CD14-positive monocyte (primary cell): ENCODE results near the gene WDFY4. TPM values are rescaled to one million over a fixed set of nuclear protein-coding genes. Genes with fewer than 3 reads are reported as not detected.

Experiments used
- DNase-seq, 3 donors: peaks; one replicate each; pipeline ENCODE4 v3.0.0-alpha.2; 2011 to 2022
- H2AFZ ChIP-seq: 2 replicates; pipeline ENCODE4 v1.6.0; 2012; ENCODE audit warnings: mild to moderate bottlenecking, low read depth, low read length, inconsistent platforms; ENCODE audit not compliant: insufficient read depth, poor library complexity, severe bottlenecking
- H3K27ac ChIP-seq, 2 donors: 1 replicate in 1 of 2; 2 replicates in 1 of 2; pipeline ENCODE4 v1.5.1; 2012 to 2013; ENCODE audit warnings: low read length in 2 of 2, control low read depth in 1 of 2, inconsistent platforms in 1 of 2, low read depth in 1 of 2, mild to moderate bottlenecking in 1 of 2
- H3K27me3 ChIP-seq, 2 donors: one replicate each; pipeline versions ENCODE4 v1.6.0 to v1.6.1; 2011 to 2013; ENCODE audit warnings: low read length in 2 of 2; ENCODE audit not compliant: control insufficient read depth in 2 of 2, insufficient read depth in 2 of 2
- H3K36me3 ChIP-seq, 2 donors: replicated peaks in 1 of 2; 1 replicate in 1 of 2; 2 replicates in 1 of 2; pipeline versions ENCODE4 v1.5.1 to v1.6.1; 2012 to 2013; ENCODE audit warnings: low read length in 2 of 2, control low read depth in 1 of 2, inconsistent platforms in 1 of 2, mild to moderate bottlenecking in 1 of 2; ENCODE audit not compliant: insufficient read depth in 2 of 2, control insufficient read depth in 1 of 2
- H3K4me1 ChIP-seq, 2 donors: 1 replicate in 1 of 2; 2 replicates in 1 of 2; pipeline versions ENCODE4 v1.5.1 to v1.6.1; 2012 to 2013; ENCODE audit warnings: low read length in 2 of 2, control low read depth in 1 of 2, inconsistent platforms in 1 of 2, mild to moderate bottlenecking in 1 of 2, moderate library complexity in 1 of 2; ENCODE audit not compliant: insufficient read depth in 2 of 2, control insufficient read depth in 1 of 2
- H3K4me2 ChIP-seq: replicated peaks from 2 replicates; pipeline ENCODE3; 2012; ENCODE audit warnings: low read length, moderate library complexity, mild to moderate bottlenecking; ENCODE audit not compliant: poor library complexity, severe bottlenecking; ENCODE audit errors: extremely low read depth
- H3K4me3 ChIP-seq, 3 experiments: fragments of 200-600 bp in 1 of 3; sonication (generic) in 1 of 3; replicated peaks in 1 of 3; 1 replicate in 2 of 3; 2 replicates in 1 of 3; pipeline ENCODE4 v1.5.1; 2011 to 2013; ENCODE audit warnings: low read length in 3 of 3, mild to moderate bottlenecking in 3 of 3, control low read depth in 2 of 3, low read depth in 2 of 3, inconsistent platforms in 1 of 3, moderate library complexity in 1 of 3
- H3K79me2 ChIP-seq: 2 replicates; pipeline ENCODE4 v1.6.0; 2012; ENCODE audit warnings: mild to moderate bottlenecking, control low read depth, inconsistent platforms, low read length, moderate library complexity; ENCODE audit not compliant: insufficient read depth
- H3K9ac ChIP-seq: 2 replicates; pipeline ENCODE4 v1.6.0; 2017; ENCODE audit warnings: low read length, mild to moderate bottlenecking; ENCODE audit not compliant: insufficient read depth, poor library complexity, severe bottlenecking
- H3K9me3 ChIP-seq, 2 donors: replicated peaks in 1 of 2; 1 replicate in 1 of 2; 2 replicates in 1 of 2; pipeline versions ENCODE4 v1.5.1 to v1.6.1; 2012 to 2013; ENCODE audit warnings: low read length in 2 of 2, control low read depth in 1 of 2; ENCODE audit not compliant: control insufficient read depth in 1 of 2, insufficient read depth in 1 of 2
- H4K20me1 ChIP-seq: 2 replicates; pipeline ENCODE4 v1.6.0; 2012; ENCODE audit warnings: mild to moderate bottlenecking, low read length, control low read depth, moderate library complexity; ENCODE audit not compliant: insufficient read depth
- H3K27ac Mint-ChIP-seq, 7 donors: one replicate each; pipeline ENCODE4 v1.8.0; 2020; ENCODE audit warnings: mild to moderate bottlenecking in 7 of 7, mixed read lengths in 7 of 7, moderate library complexity in 6 of 7, inconsistent platforms in 2 of 7
- H3K27me3 Mint-ChIP-seq, 3 donors: one replicate each; pipeline ENCODE4 v1.8.0; 2021 to 2022; ENCODE audit warnings: low read depth in 3 of 3, mild to moderate bottlenecking in 3 of 3, mixed read lengths in 3 of 3, moderate library complexity in 3 of 3, inconsistent platforms in 1 of 3
- H3K36me3 Mint-ChIP-seq, 2 donors: one replicate each; pipeline ENCODE4 v1.8.0; 2020; ENCODE audit warnings: mixed read lengths in 2 of 2, inconsistent platforms in 1 of 2, mild to moderate bottlenecking in 1 of 2
- H3K4me1 Mint-ChIP-seq: one replicate; pipeline ENCODE4 v1.8.0; 2020; ENCODE audit warnings: mild to moderate bottlenecking, mixed read lengths
- H3K4me3 Mint-ChIP-seq, 2 donors: one replicate each; pipeline ENCODE4 v1.8.0; 2020; ENCODE audit warnings: mild to moderate bottlenecking in 2 of 2, mixed read lengths in 2 of 2, moderate library complexity in 1 of 2
- H3K9me3 Mint-ChIP-seq, 7 donors: one replicate each; pipeline ENCODE4 v1.8.0; 2020 to 2022; ENCODE audit warnings: mixed read lengths in 7 of 7, mild to moderate bottlenecking in 6 of 7, moderate library complexity in 6 of 7, inconsistent platforms in 2 of 7
- WGBS: methylation state at CpG from one replicate; pipeline ENCODE4 v1.1.5; 2013; ENCODE audit warnings: missing lambda C conversion rate; ENCODE audit not compliant: insufficient coverage; 5-methylcytosine and 5-hydroxymethylcytosine counted together
- intact Hi-C, 2 donors: fragments of 100-400 bp; cut with micrococcal nuclease; formaldehyde crosslinking; loops; one replicate each; pipeline versions ENCODE4 v1.15.0 to v1.15.1; 2023
- polyA plus RNA-seq, 3 donors: library from polyadenylated mRNA; depleted of rRNA in 1 of 3; unstranded in 2 of 3; stranded (reverse) in 1 of 3; fragments of 300-500 nt in 2 of 3; fragments of >200 nt in 1 of 3; fragmentation: Illumina TruSeq in 2 of 3; gene quantifications; 1 replicate in 2 of 3; 2 replicates in 1 of 3; pipeline ENCODE4 v1.2.3, GENCODE V29; 2012 to 2021
- TF ChIP-seq, protein P1 (sequence below): fragments of 200-600 bp; IDR thresholded peaks from one replicate; pipeline ENCODE4 v1.8.0; 2022; ENCODE audit warnings: antibody characterized with exemption, mild to moderate bottlenecking

The WDFY4 gene
- polyA plus RNA-seq, 3 donors, result 7.5 to 36.1 (median 9.8) TPM

DNA sequence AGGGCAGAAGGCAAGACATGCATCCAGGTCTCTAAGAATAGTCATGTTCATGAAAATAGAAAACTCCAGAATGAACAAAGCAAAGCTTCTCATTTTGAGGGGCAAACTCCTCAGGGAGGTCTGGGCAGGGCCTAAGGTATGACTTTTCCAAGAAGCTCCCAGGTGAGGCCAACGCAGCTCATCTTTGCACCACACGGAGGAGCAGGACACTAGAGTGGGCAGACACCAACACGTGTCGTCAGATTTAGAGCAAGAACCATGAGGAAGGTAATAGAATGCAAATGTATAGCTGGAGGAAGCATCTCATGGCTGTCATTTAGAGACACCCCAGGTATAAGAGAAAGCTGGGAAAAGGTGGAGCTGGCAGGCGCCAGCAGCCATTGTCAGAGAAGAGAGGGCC lies 95.7 kb downstream of the WDFY4 start:
- DNase-seq, result no peak
- Histone ChIP-seq H3K27ac (no peak overlapping the region), H4K20me1 (no peaks in the 10 kb centered on the region), H3K4me2 (no peak overlapping the region), H3K36me3 (peaks cover 65 to 87% of the 10 kb centered on the region in 2 donors), H3K4me1 (no peaks in the 10 kb centered on the region), H3K79me2 (no peaks in the 10 kb centered on the region), H3K9me3 (no peaks in the 10 kb centered on the region), H3K4me3 (no peak overlapping the region), H3K9ac (no peak overlapping the region), H3K27me3 (no peaks in the 10 kb centered on the region), H2AFZ (no peak overlapping the region)
- intact Hi-C loops, result no loop called here
- Mint-ChIP-seq H3K9me3 (no peaks in the 10 kb centered on the region), H3K36me3 (peaks cover 71 to 77% of the 10 kb centered on the region in 2 donors), H3K4me1 (no peaks in the 10 kb centered on the region), H3K27ac (no peak overlapping the region), H3K4me3 (no peak overlapping the region), H3K27me3 (peaks cover 0 to 4% (median 0%) of the 10 kb centered on the region in 3 donors)
- TF ChIP-seq, protein P1, sequence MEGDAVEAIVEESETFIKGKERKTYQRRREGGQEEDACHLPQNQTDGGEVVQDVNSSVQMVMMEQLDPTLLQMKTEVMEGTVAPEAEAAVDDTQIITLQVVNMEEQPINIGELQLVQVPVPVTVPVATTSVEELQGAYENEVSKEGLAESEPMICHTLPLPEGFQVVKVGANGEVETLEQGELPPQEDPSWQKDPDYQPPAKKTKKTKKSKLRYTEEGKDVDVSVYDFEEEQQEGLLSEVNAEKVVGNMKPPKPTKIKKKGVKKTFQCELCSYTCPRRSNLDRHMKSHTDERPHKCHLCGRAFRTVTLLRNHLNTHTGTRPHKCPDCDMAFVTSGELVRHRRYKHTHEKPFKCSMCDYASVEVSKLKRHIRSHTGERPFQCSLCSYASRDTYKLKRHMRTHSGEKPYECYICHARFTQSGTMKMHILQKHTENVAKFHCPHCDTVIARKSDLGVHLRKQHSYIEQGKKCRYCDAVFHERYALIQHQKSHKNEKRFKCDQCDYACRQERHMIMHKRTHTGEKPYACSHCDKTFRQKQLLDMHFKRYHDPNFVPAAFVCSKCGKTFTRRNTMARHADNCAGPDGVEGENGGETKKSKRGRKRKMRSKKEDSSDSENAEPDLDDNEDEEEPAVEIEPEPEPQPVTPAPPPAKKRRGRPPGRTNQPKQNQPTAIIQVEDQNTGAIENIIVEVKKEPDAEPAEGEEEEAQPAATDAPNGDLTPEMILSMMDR, result no peak
- WGBS, result 100% methylated on average over 5 of the region's 5 CpGs

DNA sequence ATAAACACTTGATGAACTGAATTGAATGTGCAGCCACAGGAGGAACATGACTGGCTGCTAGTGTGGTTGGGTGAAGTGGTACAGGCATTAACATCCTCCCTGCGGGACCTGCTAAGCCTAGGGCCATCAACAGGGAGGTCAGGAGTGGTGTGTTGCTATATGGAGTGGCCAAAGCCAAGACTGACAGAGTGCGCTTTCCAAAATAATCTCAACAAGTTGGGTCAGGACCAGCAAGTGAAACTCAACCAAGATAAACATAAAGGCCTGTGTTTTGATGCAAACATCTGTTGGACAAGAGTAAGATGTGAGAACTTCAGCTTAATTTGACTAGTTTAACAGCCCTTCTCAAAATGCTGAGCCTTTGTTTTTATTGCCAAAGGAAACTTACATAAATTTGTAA lies 97.7 kb downstream of the WDFY4 start:
- Mint-ChIP-seq H3K27me3 (peaks cover 0 to 2% (median 0%) of the 10 kb centered on the region in 3 donors), H3K4me1 (peaks cover 10% of the 10 kb centered on the region), H3K36me3 (peaks cover 60 to 63% of the 10 kb centered on the region in 2 donors), H3K27ac (peak overlapping the region in 3 of 7 donors; percentile 16 to 43 (median 35)), H3K9me3 (peaks cover 0 to 3% (median 0%) of the 10 kb centered on the region in 7 donors), H3K4me3 (no peak overlapping the region)
- peaks cover 10 to 11% of the 10 kb centered on the region in 2 donors for H3K4me1 ChIP-seq
- no peak overlapping the region for H3K4me2 ChIP-seq
- no peaks in the 10 kb centered on the region for H3K27me3 ChIP-seq
- no peak overlapping the region for H2AFZ ChIP-seq
- WGBS, result 86% methylated on average over 1 of the region's 2 CpGs
- intact Hi-C loops, result no loop called here
- H3K9ac ChIP-seq, result no peak overlapping the region
- H3K27ac ChIP-seq, result no peak overlapping the region
- DNase-seq, result no peak
- H3K36me3 ChIP-seq, result peaks cover 48 to 72% of the 10 kb centered on the region in 2 donors
- TF ChIP-seq, protein P1, result no peak
- no peaks in the 10 kb centered on the region for H3K9me3 ChIP-seq
- no peaks in the 10 kb centered on the region for H3K79me2 ChIP-seq
- no peak overlapping the region for H3K4me3 ChIP-seq
- no peaks in the 10 kb centered on the region for H4K20me1 ChIP-seq
